ENCODE data around the gene RASIP1.

Gene RASIP1

DNA sequence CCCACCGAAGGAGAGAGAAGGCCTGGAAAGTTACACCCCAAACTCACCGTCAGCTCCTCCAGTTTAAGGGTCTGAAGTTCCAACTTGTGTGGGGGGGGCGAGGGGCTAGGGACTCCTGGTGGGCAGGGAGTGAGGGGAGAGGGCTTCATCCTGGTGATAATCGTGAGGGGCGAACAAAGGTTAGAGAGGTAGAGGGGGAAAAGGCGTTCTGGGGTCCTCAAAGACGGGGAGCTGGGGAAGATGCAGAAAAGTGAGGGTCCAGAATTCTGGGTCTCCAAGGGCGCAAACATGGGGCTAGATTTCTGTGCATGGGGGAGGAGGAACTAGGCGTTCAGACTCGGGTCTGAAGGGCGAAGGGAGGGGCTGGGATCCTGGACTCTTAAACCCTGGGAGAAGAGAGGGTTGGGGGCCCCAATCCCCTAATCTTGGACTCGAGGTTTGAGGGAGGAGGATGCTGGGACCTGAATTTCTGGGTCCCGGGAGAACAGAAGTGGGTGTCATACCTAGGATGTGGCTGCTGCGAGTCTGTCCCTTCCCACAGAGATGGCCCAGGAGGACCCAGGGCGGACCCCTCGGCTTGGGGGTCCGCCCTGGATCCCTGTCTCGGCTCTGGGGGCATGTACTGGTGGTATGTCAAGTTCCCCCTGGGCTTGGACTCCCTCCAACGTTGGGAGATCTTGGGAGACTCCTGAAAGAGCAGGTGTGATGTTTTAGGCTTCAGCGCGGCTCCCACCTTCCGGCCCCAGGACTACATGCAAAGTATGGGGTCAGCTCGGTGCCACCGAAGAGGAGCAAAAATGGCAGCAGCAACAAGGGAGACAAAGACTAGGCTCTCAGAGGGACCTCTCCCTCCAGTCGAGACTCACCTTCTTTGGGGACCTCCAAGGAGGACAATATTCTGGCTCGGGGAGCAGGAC lies 25.4 kb downstream of the RASIP1 start:
- in situ Hi-C loops (cut with HindIII; ENCODE audit: low pct_ligation_motif_present, low sequenced_read_pairs): no loop called here
- peak overlapping the region; percentile 59 for H3K4me3 ChIP-seq (ENCODE audit: low read depth, low read length)
- H3K36me3 ChIP-seq (replicated peaks): no peaks in the 10 kb centered on the region
- no peak for DNase-seq
- H3K27me3 ChIP-seq (replicated peaks): no peaks in the 10 kb centered on the region
- TF ChIP-seq CTCF (IDR thresholded peaks at IDR 0.05; ENCODE audit: low read depth, low read length, missing control alignments): no peak
- peak overlapping the region; percentile 39 for H3K27ac ChIP-seq

GRCh38 chr19:48713864-48714755 lies 26.3 kb downstream of the RASIP1 start:
- no peaks in the 10 kb centered on the region for H3K27me3 ChIP-seq (replicated peaks)
- DNase-seq: peak; percentile 99
- peak overlapping the region; percentile 77 for H3K4me3 ChIP-seq (ENCODE audit: low read depth, low read length)
- peak overlapping the region; percentile 39 for H3K27ac ChIP-seq
- TF ChIP-seq CTCF (IDR thresholded peaks at IDR 0.05; ENCODE audit: low read depth, low read length, missing control alignments): no peak
- in situ Hi-C loops (cut with HindIII; ENCODE audit: low pct_ligation_motif_present, low sequenced_read_pairs): no loop called here
- no peaks in the 10 kb centered on the region for H3K36me3 ChIP-seq (replicated peaks)

DNA sequence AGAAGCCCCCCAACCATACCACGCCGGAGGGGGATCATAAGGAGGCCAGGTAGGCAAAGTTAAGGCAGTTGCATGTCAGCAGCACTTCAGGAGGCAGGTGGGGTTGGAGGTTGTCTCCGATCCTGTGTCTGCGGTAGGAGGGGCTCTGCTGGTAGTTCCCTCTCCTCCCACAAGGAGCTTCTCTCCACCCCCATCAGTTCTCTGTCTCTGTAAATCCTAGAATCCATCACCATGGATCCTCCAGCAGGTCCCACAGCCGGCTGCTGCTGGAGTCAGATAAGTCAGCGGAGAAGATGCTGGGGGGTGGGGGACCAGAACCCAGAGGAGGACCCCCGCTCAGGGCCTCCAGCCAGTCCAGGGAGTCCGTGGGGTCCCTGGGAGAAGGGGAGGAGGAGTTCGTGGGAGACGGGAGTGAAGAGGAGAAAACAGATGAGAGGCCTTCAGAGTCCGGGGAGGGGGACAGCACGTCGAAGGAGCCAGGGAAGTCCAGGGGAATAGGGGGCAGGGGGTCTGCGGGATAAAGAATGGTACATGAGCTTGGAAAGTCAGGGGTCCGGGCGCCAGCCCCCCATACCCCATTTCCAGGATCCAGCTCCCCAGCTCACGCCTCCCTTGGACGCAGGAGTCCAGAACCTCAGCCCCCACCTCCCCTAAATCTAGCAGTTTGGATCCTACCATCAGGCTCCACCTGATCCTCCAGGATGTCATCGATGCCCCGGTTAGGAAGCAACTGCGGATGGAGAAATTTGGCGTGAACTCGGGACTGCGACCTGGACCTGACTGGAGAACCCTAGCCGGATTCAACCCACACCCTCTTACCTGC lies 27.2 kb downstream of the RASIP1 start:
- Histone ChIP-seq H3K36me3 (replicated peaks) (no peaks in the 10 kb centered on the region), H3K27ac (peak overlapping the region; percentile 22), H3K4me3 (ENCODE audit: low read depth, low read length) (peak overlapping the region; percentile 77), H3K27me3 (replicated peaks) (no peaks in the 10 kb centered on the region)
- peak; percentile 24 for DNase-seq
- in situ Hi-C loops (cut with HindIII; ENCODE audit: low pct_ligation_motif_present, low sequenced_read_pairs): no loop called here
- peak; percentile 59 for TF ChIP-seq CTCF (IDR thresholded peaks at IDR 0.05; ENCODE audit: low read depth, low read length, missing control alignments)

GRCh38 chr19:48711106-48711662 lies 29.2 kb downstream of the RASIP1 start:
- in situ Hi-C loops (cut with HindIII; ENCODE audit: low pct_ligation_motif_present, low sequenced_read_pairs): no loop called here
- DNase-seq: no peak
- no peak overlapping the region for H3K27ac ChIP-seq
- no peaks in the 10 kb centered on the region for H3K27me3 ChIP-seq (replicated peaks)
- TF ChIP-seq CTCF (IDR thresholded peaks at IDR 0.05; ENCODE audit: low read depth, low read length, missing control alignments): no peak
- H3K4me3 ChIP-seq (ENCODE audit: low read depth, low read length): no peak overlapping the region
- no peaks in the 10 kb centered on the region for H3K36me3 ChIP-seq (replicated peaks)

DNA sequence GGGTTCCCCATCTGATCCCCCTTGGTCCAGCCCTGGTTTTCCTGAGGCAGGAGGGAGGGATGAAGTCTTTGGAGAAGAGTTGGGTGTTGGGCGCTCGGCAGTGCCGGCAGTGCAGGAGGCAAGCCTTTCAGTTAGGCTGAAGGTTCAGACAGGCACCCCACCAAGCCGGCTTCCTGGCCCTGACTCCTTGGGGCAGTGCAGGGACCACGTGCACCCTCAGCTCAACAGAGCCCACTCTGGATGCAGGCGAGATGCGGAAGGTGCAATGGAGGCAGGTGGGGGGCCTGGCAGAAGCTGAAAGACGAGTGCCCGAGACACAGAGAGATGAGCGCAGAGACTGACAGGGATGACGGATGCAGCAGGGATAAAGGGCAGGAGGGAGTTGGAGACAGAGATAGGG lies 31.9 kb downstream of the RASIP1 start:
- TF ChIP-seq CTCF (IDR thresholded peaks at IDR 0.05; ENCODE audit: low read depth, low read length, missing control alignments): no peak
- H3K36me3 ChIP-seq (replicated peaks): no peaks in the 10 kb centered on the region
- no peaks in the 10 kb centered on the region for H3K27me3 ChIP-seq (replicated peaks)
- H3K4me3 ChIP-seq (ENCODE audit: low read depth, low read length): no peak overlapping the region
- H3K27ac ChIP-seq: no peak overlapping the region
- in situ Hi-C loops (cut with HindIII; ENCODE audit: low pct_ligation_motif_present, low sequenced_read_pairs): no loop called here
- DNase-seq: no peak

Data from brain microvascular endothelial cell (primary cell).